Natural killer cell (primary cell): ENCODE results near the gene PIWIL4. TPM values are rescaled to one million over a fixed set of nuclear protein-coding genes. Genes with fewer than 3 reads are reported as not detected.
A peak's percentile ranks its signal among the peaks of the same experiment; 100 is the strongest.

Experiments
- ATAC-seq, 3 donors: fragments of 150-1000 bp in 2 of 3; fragments of 200-7000 bp in 1 of 3; cut with Tn5 transposase; 1 replicate in 1 of 3; 2 replicates in 2 of 3; pipeline ENCODE4 v1.10.0; 2021; ENCODE audit warnings: mild to moderate bottlenecking in 2 of 3, moderate library complexity in 2 of 3
- DNase-seq, 2 donors: peaks; one replicate each; pipeline versions ENCODE4 v3.0.0 to v3.0.0-alpha.2; 2013 to 2021; ENCODE audit warnings: mixed read lengths in 1 of 2
- H3K27ac ChIP-seq: one replicate; pipeline ENCODE4 v1.5.1; 2013; ENCODE audit warnings: mild to moderate bottlenecking, low read length
- H3K27me3 ChIP-seq: one replicate; pipeline ENCODE4 v1.6.1; 2013; ENCODE audit warnings: low read length; ENCODE audit not compliant: control insufficient read depth, insufficient read depth
- H3K36me3 ChIP-seq: one replicate; pipeline ENCODE4 v1.6.1; 2013; ENCODE audit warnings: low read length; ENCODE audit not compliant: control insufficient read depth, insufficient read depth
- H3K4me1 ChIP-seq: one replicate; pipeline ENCODE4 v1.6.1; 2013; ENCODE audit warnings: low read length; ENCODE audit not compliant: control insufficient read depth, insufficient read depth
- H3K4me3 ChIP-seq: one replicate; pipeline ENCODE4 v1.5.1; 2013; ENCODE audit warnings: low read length
- H3K9me3 ChIP-seq: one replicate; pipeline ENCODE4 v1.6.1; 2013; ENCODE audit warnings: low read length; ENCODE audit not compliant: control insufficient read depth, insufficient read depth
- H3K27ac Mint-ChIP-seq, 2 donors: one replicate each; pipeline ENCODE4 v1.8.0; 2022; ENCODE audit warnings: mild to moderate bottlenecking in 2 of 2, mixed read lengths in 2 of 2, moderate library complexity in 1 of 2
- H3K27me3 Mint-ChIP-seq, 2 donors: one replicate each; pipeline ENCODE4 v1.8.0; 2022; ENCODE audit warnings: low read depth in 2 of 2, mixed read lengths in 2 of 2
- H3K36me3 Mint-ChIP-seq: one replicate; pipeline ENCODE4 v1.8.0; 2022; ENCODE audit warnings: mixed read lengths
- H3K4me1 Mint-ChIP-seq, 2 donors: one replicate each; pipeline ENCODE4 v1.8.0; 2022; ENCODE audit warnings: mixed read lengths in 2 of 2
- H3K4me3 Mint-ChIP-seq: one replicate; pipeline ENCODE4 v1.8.0; 2022; ENCODE audit warnings: mild to moderate bottlenecking, moderate library complexity, mixed read lengths
- H3K9me3 Mint-ChIP-seq, 2 donors: one replicate each; pipeline ENCODE4 v1.8.0; 2022; ENCODE audit warnings: mixed read lengths in 2 of 2
- WGBS: methylation state at CpG from one replicate; pipeline ENCODE4 v1.1.7; 2013; ENCODE audit warnings: missing lambda C conversion rate; ENCODE audit not compliant: insufficient coverage; 5-methylcytosine and 5-hydroxymethylcytosine counted together
- intact Hi-C: fragments of 100-400 bp; cut with micrococcal nuclease; formaldehyde crosslinking; loops from one replicate; pipeline ENCODE4 v1.14.2; 2022
- total RNA-seq, 4 donors: library from RNA; stranded (reverse); fragments of 120-200 nt in 1 of 4; gene quantifications; one replicate each; pipeline versions ENCODE4 v1.2.3 to v1.2.4, GENCODE V29; 2013 to 2022
- TF ChIP-seq, protein P1 (sequence below): fragments of 200-600 bp; IDR thresholded peaks from one replicate; pipeline ENCODE4 v1.8.0; 2022; ENCODE audit warnings: antibody characterized with exemption

The PIWIL4 gene
- total RNA-seq, 3 donors from 2014 or later (not counting 1 experiment from before 2014, with no cell fraction given), result 2.0 to 2.7 (median 2.2) TPM

DNA sequence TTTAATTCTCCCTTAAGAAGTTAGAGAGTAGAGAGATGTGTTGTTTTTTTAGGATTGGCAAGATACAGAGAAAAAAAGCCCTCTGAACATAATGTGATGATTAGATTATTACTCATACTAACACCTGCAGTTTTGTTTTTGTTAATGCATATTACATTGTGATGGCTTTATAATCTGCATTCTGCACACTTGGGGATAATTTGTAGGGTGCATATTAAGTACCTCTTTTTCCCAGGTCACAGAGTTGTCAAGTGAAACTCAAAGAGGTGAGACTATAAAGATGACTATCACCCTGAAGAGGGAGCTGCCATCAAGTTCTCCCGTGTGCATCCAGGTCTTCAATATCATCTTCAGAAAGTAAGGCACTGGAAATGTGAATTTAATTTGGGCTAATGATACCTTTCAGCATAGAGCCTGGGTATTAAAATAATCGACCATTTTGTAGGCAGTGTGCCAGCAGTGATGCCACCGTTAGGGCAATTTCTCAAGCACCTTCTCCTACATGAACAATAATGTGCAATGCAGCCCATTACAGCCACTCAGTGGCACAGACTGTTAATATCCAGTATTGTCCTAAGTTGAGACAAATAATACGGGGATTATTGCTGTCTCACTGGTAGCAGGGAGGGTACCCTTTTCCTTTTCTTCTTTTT, 16.2 kb downstream of the PIWIL4 start:
- no peak overlapping the region for H3K27ac Mint-ChIP-seq
- no peak overlapping the region for H3K4me3 Mint-ChIP-seq
- H3K4me3 ChIP-seq, result no peak overlapping the region
- DNase-seq, result no peak
- TF ChIP-seq, protein P1, sequence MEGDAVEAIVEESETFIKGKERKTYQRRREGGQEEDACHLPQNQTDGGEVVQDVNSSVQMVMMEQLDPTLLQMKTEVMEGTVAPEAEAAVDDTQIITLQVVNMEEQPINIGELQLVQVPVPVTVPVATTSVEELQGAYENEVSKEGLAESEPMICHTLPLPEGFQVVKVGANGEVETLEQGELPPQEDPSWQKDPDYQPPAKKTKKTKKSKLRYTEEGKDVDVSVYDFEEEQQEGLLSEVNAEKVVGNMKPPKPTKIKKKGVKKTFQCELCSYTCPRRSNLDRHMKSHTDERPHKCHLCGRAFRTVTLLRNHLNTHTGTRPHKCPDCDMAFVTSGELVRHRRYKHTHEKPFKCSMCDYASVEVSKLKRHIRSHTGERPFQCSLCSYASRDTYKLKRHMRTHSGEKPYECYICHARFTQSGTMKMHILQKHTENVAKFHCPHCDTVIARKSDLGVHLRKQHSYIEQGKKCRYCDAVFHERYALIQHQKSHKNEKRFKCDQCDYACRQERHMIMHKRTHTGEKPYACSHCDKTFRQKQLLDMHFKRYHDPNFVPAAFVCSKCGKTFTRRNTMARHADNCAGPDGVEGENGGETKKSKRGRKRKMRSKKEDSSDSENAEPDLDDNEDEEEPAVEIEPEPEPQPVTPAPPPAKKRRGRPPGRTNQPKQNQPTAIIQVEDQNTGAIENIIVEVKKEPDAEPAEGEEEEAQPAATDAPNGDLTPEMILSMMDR, result no peak
- H3K36me3 ChIP-seq, result no peaks in the 10 kb centered on the region
- no peaks in the 10 kb centered on the region for H3K9me3 ChIP-seq
- H3K27me3 Mint-ChIP-seq, result no peaks in the 10 kb centered on the region
- no peaks in the 10 kb centered on the region for H3K36me3 Mint-ChIP-seq
- no peaks in the 10 kb centered on the region for H3K27me3 ChIP-seq
- intact Hi-C loops, result no loop called here
- WGBS, result 80% methylated on average over 4 of the region's 4 CpGs
- no peaks in the 10 kb centered on the region for H3K4me1 ChIP-seq
- ATAC-seq, result no peak
- no peaks in the 10 kb centered on the region for H3K4me1 Mint-ChIP-seq
- no peaks in the 10 kb centered on the region for H3K9me3 Mint-ChIP-seq
- no peak overlapping the region for H3K27ac ChIP-seq

DNA sequence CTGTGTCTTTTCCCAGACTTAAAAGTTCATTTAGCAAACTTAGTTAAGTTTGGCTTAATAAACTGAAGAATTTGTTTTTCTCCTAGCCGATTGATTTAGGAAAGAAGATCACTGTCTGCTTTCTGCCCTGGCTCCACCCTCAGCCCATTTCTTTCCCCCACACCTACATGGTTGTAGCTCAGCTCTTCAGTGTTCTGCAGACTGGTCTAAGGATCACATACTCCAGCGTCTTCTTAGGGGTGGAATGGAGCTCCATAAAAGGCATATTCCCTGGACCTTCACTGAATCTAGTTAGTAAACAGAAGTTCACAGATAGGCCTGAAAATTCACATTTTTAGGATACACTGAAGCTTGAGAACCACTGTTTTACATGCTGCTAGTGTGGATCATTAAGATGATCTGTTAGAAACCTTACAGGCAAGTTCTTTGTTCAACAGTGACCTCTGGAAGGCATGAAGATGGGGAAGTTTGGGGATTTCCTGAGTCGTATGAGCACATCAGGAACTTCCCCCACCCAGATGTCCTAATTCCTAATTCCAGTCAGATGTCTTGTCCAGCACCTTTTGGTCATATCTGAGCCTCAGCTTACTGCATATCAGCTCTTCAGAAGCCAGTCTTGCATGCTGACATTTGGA, 16.8 kb downstream of the PIWIL4 start:
- H3K27me3 ChIP-seq, result no peaks in the 10 kb centered on the region
- no peaks in the 10 kb centered on the region for H3K9me3 ChIP-seq
- H3K27ac ChIP-seq, result peak overlapping the region; percentile 2
- ATAC-seq (peak in 1 of 3 donors; percentile 61), DNase-seq (peak in 1 of 2 donors; percentile 14)
- H3K27me3 Mint-ChIP-seq, result no peaks in the 10 kb centered on the region
- TF ChIP-seq, protein P1, result no peak
- H3K4me3 ChIP-seq, result no peak overlapping the region
- H3K27ac Mint-ChIP-seq, result no peak overlapping the region
- 75% methylated on average over 2 of the region's 3 CpGs for WGBS
- no peaks in the 10 kb centered on the region for H3K9me3 Mint-ChIP-seq
- no peaks in the 10 kb centered on the region for H3K4me1 Mint-ChIP-seq
- H3K36me3 ChIP-seq, result no peaks in the 10 kb centered on the region
- H3K4me1 ChIP-seq, result no peaks in the 10 kb centered on the region
- H3K36me3 Mint-ChIP-seq, result no peaks in the 10 kb centered on the region
- no peak overlapping the region for H3K4me3 Mint-ChIP-seq
- intact Hi-C loops, result no loop called here

DNA sequence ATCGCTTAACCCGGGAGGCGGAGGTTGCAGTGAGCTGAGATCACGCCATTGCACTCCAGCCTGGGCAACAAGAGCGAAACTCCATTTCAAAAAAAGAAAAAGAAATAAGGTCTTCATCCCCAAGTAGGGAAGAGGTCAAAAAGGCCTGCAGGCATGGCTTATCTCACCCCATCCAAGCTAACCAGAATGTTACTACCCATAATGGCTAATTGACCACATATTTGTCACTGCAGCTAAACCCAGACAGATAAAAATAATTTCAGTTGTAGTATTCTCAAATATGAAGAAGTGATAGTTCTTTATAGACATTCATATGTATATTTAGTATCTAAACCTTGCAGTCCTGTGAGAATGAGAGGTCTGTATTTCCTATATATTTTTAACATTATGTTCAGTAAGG, 17.8 kb downstream of the PIWIL4 start:
- Mint-ChIP-seq H3K4me1 (no peaks in the 10 kb centered on the region), H3K9me3 (no peaks in the 10 kb centered on the region), H3K36me3 (no peaks in the 10 kb centered on the region), H3K4me3 (no peak overlapping the region), H3K27me3 (no peaks in the 10 kb centered on the region), H3K27ac (no peak overlapping the region)
- DNase-seq (no peak), ATAC-seq (no peak)
- intact Hi-C loops, result no loop called here
- no peaks in the 10 kb centered on the region for H3K9me3 ChIP-seq
- 97% methylated on average over 5 of the region's 5 CpGs for WGBS
- TF ChIP-seq, protein P1, result no peak
- H3K27me3 ChIP-seq, result no peaks in the 10 kb centered on the region
- no peak overlapping the region for H3K27ac ChIP-seq
- no peaks in the 10 kb centered on the region for H3K4me1 ChIP-seq
- no peaks in the 10 kb centered on the region for H3K36me3 ChIP-seq
- no peak overlapping the region for H3K4me3 ChIP-seq

DNA sequence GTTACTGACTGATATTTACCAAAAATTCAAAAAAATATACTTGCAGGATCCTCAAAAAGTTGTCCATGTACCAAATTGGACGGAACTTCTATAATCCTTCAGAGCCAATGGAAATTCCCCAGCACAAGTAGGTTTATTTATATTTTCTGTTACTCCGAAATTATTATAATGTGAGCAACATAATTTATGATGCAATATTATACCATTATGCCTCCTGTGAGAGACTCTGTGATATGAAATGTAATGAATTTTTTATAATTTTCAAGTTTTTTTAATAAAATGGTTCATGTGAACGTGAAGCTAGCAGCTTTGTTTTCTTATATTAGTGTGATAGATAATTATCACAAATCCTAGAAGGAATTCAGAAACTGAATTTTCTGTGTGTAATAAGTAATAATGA, 18.2 kb downstream of the PIWIL4 start:
- TF ChIP-seq, protein P1, result no peak
- Mint-ChIP-seq H3K36me3 (no peaks in the 10 kb centered on the region), H3K4me1 (no peaks in the 10 kb centered on the region), H3K4me3 (no peak overlapping the region), H3K27ac (no peak overlapping the region), H3K9me3 (no peaks in the 10 kb centered on the region), H3K27me3 (no peaks in the 10 kb centered on the region)
- H3K27ac ChIP-seq, result no peak overlapping the region
- no peaks in the 10 kb centered on the region for H3K27me3 ChIP-seq
- no peak for DNase-seq
- no peaks in the 10 kb centered on the region for H3K4me1 ChIP-seq
- H3K36me3 ChIP-seq, result no peaks in the 10 kb centered on the region
- ATAC-seq, result no peak
- no peak overlapping the region for H3K4me3 ChIP-seq
- WGBS, result no CpG with 5 or more reads among the region's 3 CpGs
- H3K9me3 ChIP-seq, result no peaks in the 10 kb centered on the region
- intact Hi-C loops, result no loop called here
